K562 (cell line): ENCODE data around the gene SFXN3. TPM values are rescaled to one million over a fixed set of nuclear protein-coding genes. Genes with fewer than 3 reads are reported as not detected.

ENCODE experiments used
- ATAC-seq: fragments of 200-7000 bp; cut with Tn5 transposase; 3 replicates; pipeline ENCODE4 v1.9.1; 2020; ENCODE audit warnings: moderate library complexity
- BruUV-seq: library from RNA; stranded (reverse); fragments of 400-500 nt; replicated peaks from 2 replicates; lab custom pipeline; 2021; lab: Mats Ljungman, UMichigan
- CTCF ChIA-PET: fragments of 300-600 bp; formaldehyde crosslinking; extraction: SDS; loops from one replicate; lab custom pipeline; 2021; ENCODE audit warnings: low intra/inter-chr PET ratio; lab: Yijun Ruan, JAX
- POLR2A ChIA-PET: fragments of 300-600, 350-650 bp; sonication (Branson Sonifier 250); formaldehyde crosslinking; extraction: SDS; loops from one replicate; lab custom pipeline; 2021; ENCODE audit warnings: antibody characterized with exemption, inconsistent platforms; lab: Yijun Ruan, JAX
- DNase-seq, 4 experiments: peaks; one replicate each; pipeline versions ENCODE4 v3.0.0 to v3.0.0-alpha.2; 2011 to 2018; ENCODE audit warnings: low spot score in 3 of 4, mixed read lengths in 3 of 4; ENCODE audit errors: extremely low read depth in 1 of 4
- FAIRE-seq: peaks from 2 replicates; lab custom pipeline; 2011; peaks lifted over from hg19 to GRCh38; lab: Jason Lieb, UNC
- H2AFZ ChIP-seq: 2 replicates; pipeline ENCODE4 v1.6.0; 2011; ENCODE audit warnings: low read depth, low read length, control low read depth, inconsistent platforms
- H3K27ac ChIP-seq: fragments of 200-600 bp; 3 replicates; pipeline ENCODE4 v1.8.0; 2011; ENCODE audit warnings: low read depth, mild to moderate bottlenecking, control low read depth, inconsistent platforms, low read length, moderate library complexity, mixed read lengths; ENCODE audit errors: extremely low read depth
- H3K27me3 ChIP-seq, 2 experiments: fragments of 300-600 bp in 1 of 2; 2 replicates in 1 of 2; 3 replicates in 1 of 2; pipeline versions ENCODE4 v1.6.0 to v1.8.0; 2011; ENCODE audit warnings: inconsistent platforms in 2 of 2, low read length in 2 of 2, mild to moderate bottlenecking in 1 of 2, mixed read lengths in 1 of 2, moderate library complexity in 1 of 2; ENCODE audit not compliant: control insufficient read depth in 2 of 2, insufficient read depth in 2 of 2
- H3K36me3 ChIP-seq: fragments of 300-600 bp; 3 replicates; pipeline ENCODE4 v1.8.0; 2011; ENCODE audit warnings: mild to moderate bottlenecking, low read length, inconsistent platforms; ENCODE audit not compliant: control insufficient read depth, insufficient read depth
- H3K4me1 ChIP-seq, 2 experiments: fragments of 200-600 bp in 1 of 2; replicated peaks in 1 of 2; 2 replicates in 1 of 2; 3 replicates in 1 of 2; pipeline versions ENCODE4 v1.5.1 to v1.8.0; 2011; ENCODE audit warnings: inconsistent platforms in 2 of 2, low read length in 2 of 2, mild to moderate bottlenecking in 1 of 2, mixed read lengths in 1 of 2, moderate library complexity in 1 of 2; ENCODE audit not compliant: control insufficient read depth in 2 of 2, insufficient read depth in 2 of 2
- H3K4me2 ChIP-seq: 2 replicates; pipeline ENCODE4 v1.6.1; 2011; ENCODE audit warnings: low read length, control low read depth, inconsistent platforms, mixed read lengths; ENCODE audit not compliant: insufficient read depth
- H3K4me3 ChIP-seq: fragments of 200-600 bp; sonication (generic), shearing (Covaris generic); 2 replicates; pipeline ENCODE4 v1.5.1; 2016; ENCODE audit warnings: control low read depth, inconsistent platforms
- H3K79me2 ChIP-seq: fragments of 200-600 bp; 3 replicates; pipeline ENCODE4 v1.8.0; 2011; ENCODE audit warnings: low read length, inconsistent platforms; ENCODE audit not compliant: control insufficient read depth, insufficient read depth
- H3K9ac ChIP-seq, 2 experiments: 2 replicates each; pipeline versions ENCODE4 v1.6.0 to v1.6.1; 2011; ENCODE audit warnings: low read depth in 2 of 2, low read length in 2 of 2, control low read depth in 1 of 2, inconsistent platforms in 1 of 2, mild to moderate bottlenecking in 1 of 2, mixed read lengths in 1 of 2; ENCODE audit not compliant: insufficient read depth in 1 of 2
- H3K9me1 ChIP-seq: one replicate; pipeline ENCODE4 v1.6.0; 2011; ENCODE audit warnings: inconsistent platforms, mild to moderate bottlenecking, low read length, moderate library complexity; ENCODE audit not compliant: control insufficient read depth, insufficient read depth
- H3K9me3 ChIP-seq: replicated peaks from 2 replicates; pipeline ENCODE4 v1.5.1; 2011; ENCODE audit warnings: low read depth, low read length, inconsistent platforms; ENCODE audit not compliant: control insufficient read depth, insufficient read depth
- H4K20me1 ChIP-seq: replicated peaks from 2 replicates; pipeline ENCODE4 v1.6.1; 2011; ENCODE audit warnings: low read length, inconsistent platforms, mixed read lengths; ENCODE audit not compliant: control insufficient read depth, insufficient read depth
- ADNP ChIP-seq: fragments of 200-800 bp; sonication (Bioruptor generic); IDR thresholded peaks from 2 replicates; pipeline ENCODE4 v1.6.1; 2016; ENCODE audit warnings: missing genetic modification characterization, missing compliant biosample characterization
- BCOR ChIP-seq: fragments of 450-650 bp; IDR thresholded peaks from 2 replicates; pipeline ENCODE4 v1.6.1; 2016
- CHCHD3 ChIP-seq: fragments of 250-450 bp; sonication (Bioruptor Pico); IDR thresholded peaks from 2 replicates; pipeline ENCODE4 v2.1.2; 2022; ENCODE audit warnings: mild to moderate bottlenecking
- CREB3 ChIP-seq: fragments of 450-650 bp; conservative IDR thresholded peaks from 2 replicates; pipeline ENCODE4 v1.6.1; 2016; ENCODE audit warnings: missing genetic modification characterization, low read depth, mild to moderate bottlenecking, missing compliant biosample characterization, moderate library complexity
- EGR1 ChIP-seq: fragments of 450-650 bp; conservative IDR thresholded peaks from 2 replicates; pipeline ENCODE4 v1.6.1; 2017; ENCODE audit warnings: mild to moderate bottlenecking
- ESRRA ChIP-seq: fragments of 450-650 bp; IDR thresholded peaks from 2 replicates; pipeline ENCODE4 v1.6.1; 2014; ENCODE audit warnings: low read depth, mild to moderate bottlenecking, moderate library complexity, borderline replicate concordance
- GABPA ChIP-seq: fragments of 200-800 bp; sonication (Bioruptor generic); conservative IDR thresholded peaks from 2 replicates; pipeline ENCODE4 v1.6.1; 2016; ENCODE audit warnings: low read depth, missing genetic modification characterization, missing compliant biosample characterization
- GATAD2A ChIP-seq: fragments of 450-650 bp; IDR thresholded peaks from 2 replicates; pipeline ENCODE4 v1.6.1; 2017
- HBP1 ChIP-seq: fragments of 450-650 bp; formaldehyde crosslinking; IDR thresholded peaks from 2 replicates; pipeline ENCODE4 v1.4.0; 2022; ENCODE audit warnings: missing genetic modification characterization
- HNRNPK ChIP-seq: fragments of 200-400 bp; formaldehyde crosslinking; IDR thresholded peaks from one replicate; pipeline ENCODE4 v1.6.1; 2018; ENCODE audit warnings: mild to moderate bottlenecking, low read depth, low read length; ENCODE audit not compliant: poor library complexity, severe bottlenecking
- KAT8 ChIP-seq: fragments of 450-650 bp; IDR thresholded peaks from 2 replicates; pipeline ENCODE4 v1.6.1; 2016; ENCODE audit warnings: low read depth, mild to moderate bottlenecking
- PHF20 ChIP-seq: fragments of 450-650 bp; IDR thresholded peaks from 2 replicates; pipeline ENCODE4 v1.6.1; 2018; ENCODE audit not compliant: partially characterized antibody
- RBM15 ChIP-seq: fragments of 200-400 bp; formaldehyde crosslinking; IDR thresholded peaks from 2 replicates; pipeline ENCODE4 v1.6.1; 2018; ENCODE audit warnings: mild to moderate bottlenecking, low read length, moderate library complexity; ENCODE audit not compliant: insufficient read depth
- RBM25 ChIP-seq: fragments of 200-400 bp; formaldehyde crosslinking; IDR thresholded peaks from 2 replicates; pipeline ENCODE4 v1.6.1; 2018; ENCODE audit warnings: low read length, low read depth, moderate library complexity; ENCODE audit not compliant: severe bottlenecking
- ZNF174 ChIP-seq: fragments of 250-450 bp; sonication (Bioruptor Pico); IDR thresholded peaks from 2 replicates; pipeline ENCODE4 v1.4.0; 2020; ENCODE audit warnings: mild to moderate bottlenecking
- ZNF668 ChIP-seq: fragments of 250-450 bp; sonication (Bioruptor Pico); IDR thresholded peaks from 2 replicates; pipeline ENCODE4 v1.8.0; 2022; ENCODE audit warnings: mild to moderate bottlenecking, inconsistent platforms
- ZNF764 ChIP-seq: fragments of 250-450 bp; sonication (Bioruptor Pico); IDR thresholded peaks from 2 replicates; pipeline ENCODE4 v1.4.0; 2020; ENCODE audit warnings: low read depth, mild to moderate bottlenecking, moderate library complexity
- WGBS: fragments of 100-300 bp; shearing (Covaris generic); methylation state at CpG from one replicate; pipeline ENCODE4 v1.1.6; 2016; ENCODE audit warnings: low coverage, mixed read lengths; ENCODE audit not compliant: insufficient coverage; ENCODE audit errors: missing lambda C conversion rate; 5-methylcytosine and 5-hydroxymethylcytosine counted together
- in situ Hi-C: fragments of 300-500 bp; cut with MboI; formaldehyde crosslinking; loops from 4 replicates; pipeline ENCODE4 v1.15.0; 2018; ENCODE audit warnings: inconsistent platforms, mixed read lengths
- intact Hi-C: fragments of 100-400 bp; cut with micrococcal nuclease; formaldehyde crosslinking; loops from 2 replicates; pipeline ENCODE4 v1.14.2; 2022
- polyA plus RNA-seq, 8 experiments: library from polyadenylated mRNA; depleted of rRNA in 4 of 8; stranded (reverse) in 5 of 8; unstranded in 3 of 8; fragments of >200 nt; fragmentation: Nextera tagmentation in 2 of 8; fragmentation: Illumina TruSeq in 1 of 8; extraction: Ambion mirVana in 2 of 8; extraction: Trizol in 1 of 8; gene quantifications; 2 replicates each; pipeline versions ENCODE4 v1.2.1 to v1.2.3, GENCODE V29; 2011 to 2014; ENCODE audit warnings: inconsistent platforms in 1 of 8, missing spikeins in 1 of 8
- total RNA-seq, 7 experiments: library from RNA; depleted of rRNA in 6 of 7; stranded (reverse); fragments of >200 nt in 6 of 7; fragmentation: Illumina TruSeq in 2 of 7; extraction: Trizol in 2 of 7; gene quantifications; 2 replicates each; pipeline versions ENCODE4 v1.2.1 to v1.2.3, GENCODE V29; 2011 to 2021; ENCODE audit warnings: low replicate concordance in 1 of 7
- TF ChIP-seq, protein P1 (sequence below): IDR thresholded peaks from 3 replicates; pipeline ENCODE4 v1.6.1; 2011; ENCODE audit warnings: borderline replicate concordance, mild to moderate bottlenecking, moderate library complexity; ENCODE audit not compliant: insufficient read length; ENCODE audit errors: extremely low read depth

The SFXN3 gene
- total and polyA plus RNA-seq, 9 of the 15 experiments (the other 6 are each of a cell fraction or from before 2014, with no cell fraction given) = 0.24 to 4.6 (median 0.86) TPM

DNA sequence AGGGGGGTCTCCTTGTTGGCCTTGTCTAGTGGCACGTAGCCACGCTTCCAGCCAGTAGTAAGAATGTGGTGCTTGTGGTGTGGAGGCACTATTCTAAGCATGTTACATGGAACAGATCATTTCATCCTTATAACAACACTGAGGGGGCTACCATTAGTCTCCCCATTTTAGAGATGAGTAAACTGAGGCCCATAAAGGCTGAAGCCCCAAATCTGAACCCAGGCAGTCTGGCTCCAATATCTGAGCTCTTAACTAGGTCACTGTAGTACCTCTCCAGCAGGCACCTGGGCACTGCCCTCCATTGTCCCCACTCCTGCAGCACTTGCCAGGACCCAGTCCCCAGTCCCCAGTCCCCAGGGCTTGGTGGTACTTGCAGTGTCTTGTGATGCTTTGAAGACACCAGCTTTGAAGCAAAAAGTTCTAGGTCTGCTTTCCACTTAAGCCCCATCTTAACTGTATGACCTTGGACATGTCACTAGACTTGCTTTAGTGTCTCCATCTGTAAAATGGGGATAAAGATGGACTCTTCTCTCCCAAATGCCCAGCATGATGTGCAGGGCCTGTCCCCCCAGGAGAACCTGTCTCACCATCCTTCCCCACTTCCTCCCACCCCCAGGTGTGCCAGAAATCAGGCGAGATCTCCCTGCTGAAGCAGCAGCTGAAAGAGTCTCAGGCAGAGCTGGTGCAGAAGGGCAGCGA is 25.0 kb upstream of the SFXN3 start:
- Histone ChIP-seq H3K9me1 (no peaks in the 10 kb centered on the region), H3K27ac (no peak overlapping the region), H3K4me2 (no peak overlapping the region), H3K27me3 (no peaks in the 10 kb centered on the region), H3K36me3 (peaks cover 49% of the 10 kb centered on the region; the same call in 2 of the 3 replicates), H3K9me3 (no peaks in the 10 kb centered on the region), H2AFZ (no peak overlapping the region), H3K4me3 (no peak overlapping the region), H3K4me1 (peaks cover 6 to 53% of the 10 kb centered on the region in 2 experiments; a peak in 4 of 5 replicates), H3K9ac (no peak overlapping the region; a peak in 1 of 4 replicates), H3K79me2 (peaks cover 21% of the 10 kb centered on the region), H4K20me1 (no peaks in the 10 kb centered on the region)
- ChIA-PET POLR2A (interaction anchor here (0.6 to 0.7 kb wide), 3 partner anchors 10 to 216 kb away, joined by 3 read pairs; no protein-coding TSS in a partner anchor), CTCF (no interaction called here)
- 100% methylated on average over 2 of the region's 4 CpGs for WGBS
- intact Hi-C loops = no loop called here
- DNase-seq (no peak), ATAC-seq (no peak), FAIRE-seq (no peak)
- in situ Hi-C loops = no loop called here
- BruUV-seq = no TSS peak
- TF ChIP-seq HBP1 (CRISPR knock-in tag) = no peak
- no peak for TF ChIP-seq PHF20
- no peak for TF ChIP-seq CHCHD3 (CRISPR knock-in tag)
- peak; percentile 60; the same call in 1 of the 2 replicates for TF ChIP-seq BCOR
- no peak for TF ChIP-seq HNRNPK
- no peak for TF ChIP-seq ZNF764 (CRISPR knock-in tag)
- TF ChIP-seq RBM25 = peak; percentile 63
- peak; percentile 56 for TF ChIP-seq ADNP (tag)
- TF ChIP-seq GATAD2A = no peak
- TF ChIP-seq RBM15 = no peak
- TF ChIP-seq GABPA = no peak
- no peak for TF ChIP-seq ZNF174 (CRISPR knock-in tag)
- no peak for TF ChIP-seq ZNF668
- no peak for TF ChIP-seq EGR1
- no peak for TF ChIP-seq KAT8
- peak; percentile 94 for TF ChIP-seq ESRRA
- TF ChIP-seq, protein P1, sequence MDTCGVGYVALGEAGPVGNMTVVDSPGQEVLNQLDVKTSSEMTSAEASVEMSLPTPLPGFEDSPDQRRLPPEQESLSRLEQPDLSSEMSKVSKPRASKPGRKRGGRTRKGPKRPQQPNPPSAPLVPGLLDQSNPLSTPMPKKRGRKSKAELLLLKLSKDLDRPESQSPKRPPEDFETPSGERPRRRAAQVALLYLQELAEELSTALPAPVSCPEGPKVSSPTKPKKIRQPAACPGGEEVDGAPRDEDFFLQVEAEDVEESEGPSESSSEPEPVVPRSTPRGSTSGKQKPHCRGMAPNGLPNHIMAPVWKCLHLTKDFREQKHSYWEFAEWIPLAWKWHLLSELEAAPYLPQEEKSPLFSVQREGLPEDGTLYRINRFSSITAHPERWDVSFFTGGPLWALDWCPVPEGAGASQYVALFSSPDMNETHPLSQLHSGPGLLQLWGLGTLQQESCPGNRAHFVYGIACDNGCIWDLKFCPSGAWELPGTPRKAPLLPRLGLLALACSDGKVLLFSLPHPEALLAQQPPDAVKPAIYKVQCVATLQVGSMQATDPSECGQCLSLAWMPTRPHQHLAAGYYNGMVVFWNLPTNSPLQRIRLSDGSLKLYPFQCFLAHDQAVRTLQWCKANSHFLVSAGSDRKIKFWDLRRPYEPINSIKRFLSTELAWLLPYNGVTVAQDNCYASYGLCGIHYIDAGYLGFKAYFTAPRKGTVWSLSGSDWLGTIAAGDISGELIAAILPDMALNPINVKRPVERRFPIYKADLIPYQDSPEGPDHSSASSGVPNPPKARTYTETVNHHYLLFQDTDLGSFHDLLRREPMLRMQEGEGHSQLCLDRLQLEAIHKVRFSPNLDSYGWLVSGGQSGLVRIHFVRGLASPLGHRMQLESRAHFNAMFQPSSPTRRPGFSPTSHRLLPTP = no peak
- no peak for TF ChIP-seq CREB3 (tag)
